ENCODE results near the gene RSKR. TPM values are rescaled to one million over a fixed set of nuclear protein-coding genes. Genes with fewer than 3 reads are reported as not detected.

Gene RSKR
- total RNA-seq, 6 experiments from 2014 or later = 1.5 to 7.3 (median 4.2) TPM

DNA sequence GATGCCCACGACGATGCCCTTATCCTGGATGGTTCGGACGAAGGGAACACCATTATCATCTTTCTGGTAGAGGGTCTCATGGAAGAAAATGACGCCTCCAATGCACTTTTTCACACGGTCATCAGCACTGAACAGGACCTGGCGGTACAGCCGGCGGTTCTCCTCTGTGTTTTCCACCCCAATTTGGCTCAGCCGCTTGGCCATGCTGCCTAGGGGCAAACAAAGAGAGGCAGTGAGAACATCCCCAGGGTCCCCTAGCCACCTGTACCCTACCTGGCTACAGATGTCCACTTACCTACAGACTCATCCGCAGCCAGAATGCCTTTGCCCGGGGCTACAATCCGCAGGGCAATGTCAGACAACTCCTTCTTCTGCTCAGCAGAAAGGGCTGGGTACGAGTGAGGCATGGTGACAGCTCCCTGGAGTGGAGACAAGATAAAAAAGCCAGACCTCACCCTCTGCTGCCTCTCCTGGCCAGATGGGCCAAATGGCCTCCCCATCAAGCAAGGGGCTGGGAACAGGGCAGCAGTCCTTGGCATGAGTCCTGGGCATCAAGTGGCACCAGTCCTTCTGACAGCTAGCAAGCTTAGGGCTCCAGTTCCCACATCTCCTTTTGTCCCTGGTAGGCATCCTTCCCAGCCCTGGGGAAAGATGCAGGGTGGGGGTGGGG lies 38.7 kb downstream of the RSKR start:
- H3K27me3 ChIP-seq = no peaks in the 10 kb centered on the region
- peaks cover 0 to 32% (median 14%) of the 10 kb centered on the region in 4 donors for H3K4me1 ChIP-seq
- no peak overlapping the region for H3K4me3 ChIP-seq
- DNase-seq (no peak), ATAC-seq (no peak)
- intact Hi-C loops (cut with DNase I) = no loop called here
- H3K27ac ChIP-seq = no peak overlapping the region
- no CpG with 5 or more reads among the region's 14 CpGs for WGBS (ENCODE audit: insufficient coverage, low coverage, low lambda C conversion rate, missing lambda C conversion rate)
- H3K36me3 ChIP-seq = peaks cover 0 to 17% (median 0%) of the 10 kb centered on the region in 4 donors
- H3K9me3 ChIP-seq = no peaks in the 10 kb centered on the region
- TF ChIP-seq POLR2A (IDR thresholded peaks at IDR 0.05) = no peak
- TF ChIP-seq, protein P1, sequence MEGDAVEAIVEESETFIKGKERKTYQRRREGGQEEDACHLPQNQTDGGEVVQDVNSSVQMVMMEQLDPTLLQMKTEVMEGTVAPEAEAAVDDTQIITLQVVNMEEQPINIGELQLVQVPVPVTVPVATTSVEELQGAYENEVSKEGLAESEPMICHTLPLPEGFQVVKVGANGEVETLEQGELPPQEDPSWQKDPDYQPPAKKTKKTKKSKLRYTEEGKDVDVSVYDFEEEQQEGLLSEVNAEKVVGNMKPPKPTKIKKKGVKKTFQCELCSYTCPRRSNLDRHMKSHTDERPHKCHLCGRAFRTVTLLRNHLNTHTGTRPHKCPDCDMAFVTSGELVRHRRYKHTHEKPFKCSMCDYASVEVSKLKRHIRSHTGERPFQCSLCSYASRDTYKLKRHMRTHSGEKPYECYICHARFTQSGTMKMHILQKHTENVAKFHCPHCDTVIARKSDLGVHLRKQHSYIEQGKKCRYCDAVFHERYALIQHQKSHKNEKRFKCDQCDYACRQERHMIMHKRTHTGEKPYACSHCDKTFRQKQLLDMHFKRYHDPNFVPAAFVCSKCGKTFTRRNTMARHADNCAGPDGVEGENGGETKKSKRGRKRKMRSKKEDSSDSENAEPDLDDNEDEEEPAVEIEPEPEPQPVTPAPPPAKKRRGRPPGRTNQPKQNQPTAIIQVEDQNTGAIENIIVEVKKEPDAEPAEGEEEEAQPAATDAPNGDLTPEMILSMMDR (IDR thresholded peaks at IDR 0.05) = no peak

DNA sequence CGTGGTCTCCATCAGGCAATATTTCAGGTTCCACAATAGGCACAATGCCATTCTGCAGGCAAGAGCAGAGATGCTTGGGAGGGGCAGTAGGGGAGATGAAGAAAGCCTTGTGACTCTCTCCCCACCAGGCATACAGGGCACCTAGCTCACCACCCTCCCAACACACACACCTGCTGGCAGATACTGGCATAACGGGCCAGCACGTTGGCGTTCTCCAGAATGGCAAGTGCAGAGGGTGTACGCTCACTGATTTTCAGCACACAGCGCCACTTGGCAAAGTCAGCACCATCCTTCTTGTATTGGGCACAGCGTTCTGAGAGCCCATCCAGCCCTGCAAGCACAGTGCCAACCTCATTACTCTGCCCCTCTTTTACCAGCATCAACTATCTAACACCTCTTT lies 39.5 kb downstream of the RSKR start:
- Histone ChIP-seq H3K4me1 (peaks cover 0 to 40% (median 18%) of the 10 kb centered on the region in 4 donors), H3K36me3 (peaks cover 0 to 17% (median 0%) of the 10 kb centered on the region in 4 donors), H3K27ac (no peak overlapping the region), H3K4me3 (no peak overlapping the region), H3K27me3 (no peaks in the 10 kb centered on the region), H3K9me3 (no peaks in the 10 kb centered on the region)
- ATAC-seq (no peak), DNase-seq (no peak)
- intact Hi-C loops (cut with DNase I) = no loop called here
- whole genome bisulfite sequencing (ENCODE audit: insufficient coverage, low coverage, low lambda C conversion rate, missing lambda C conversion rate) = 79% methylated on average over 4 of the region's 7 CpGs
- TF ChIP-seq, protein P1 (IDR thresholded peaks at IDR 0.05) = no peak
- no peak for TF ChIP-seq POLR2A (IDR thresholded peaks at IDR 0.05)

DNA sequence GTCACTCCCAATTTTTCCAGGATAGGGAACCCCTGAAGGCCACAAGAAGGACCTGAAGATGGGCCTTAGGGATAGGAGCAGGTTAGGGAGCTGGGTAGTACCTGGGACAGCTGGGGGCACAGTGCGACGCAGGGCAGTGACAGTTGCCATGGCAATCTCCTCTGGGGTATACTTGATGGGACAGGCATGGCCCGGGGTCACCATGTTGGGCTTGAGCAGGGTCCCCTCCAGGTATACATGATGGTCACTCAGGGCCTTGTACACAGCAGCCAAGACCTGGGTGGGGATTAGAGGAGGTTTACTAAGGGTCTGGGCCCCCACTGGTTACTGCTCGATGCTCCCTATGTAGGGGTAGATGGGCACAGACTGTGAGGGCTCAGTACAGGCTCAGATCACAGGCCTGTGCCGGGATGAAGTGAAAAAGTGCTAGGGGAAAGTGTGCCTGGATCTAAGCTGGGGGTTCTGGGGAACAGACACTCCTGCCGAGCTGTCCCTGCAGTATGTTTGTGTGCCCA lies 40.0 kb downstream of the RSKR start:
- 100% methylated on average over 2 of the region's 6 CpGs for WGBS (ENCODE audit: insufficient coverage, low coverage, low lambda C conversion rate, missing lambda C conversion rate)
- no peak for ATAC-seq
- H3K4me3 ChIP-seq = no peak overlapping the region
- H3K27ac ChIP-seq = no peak overlapping the region
- peaks cover 0 to 42% (median 18%) of the 10 kb centered on the region in 4 donors for H3K4me1 ChIP-seq
- H3K36me3 ChIP-seq = peaks cover 0 to 12% (median 0%) of the 10 kb centered on the region in 4 donors
- no peaks in the 10 kb centered on the region for H3K9me3 ChIP-seq
- DNase-seq = no peak
- H3K27me3 ChIP-seq = no peaks in the 10 kb centered on the region
- intact Hi-C loops (cut with DNase I) = no loop called here
- no peak for TF ChIP-seq POLR2A (IDR thresholded peaks at IDR 0.05)
- TF ChIP-seq, protein P1 (IDR thresholded peaks at IDR 0.05) = no peak

DNA sequence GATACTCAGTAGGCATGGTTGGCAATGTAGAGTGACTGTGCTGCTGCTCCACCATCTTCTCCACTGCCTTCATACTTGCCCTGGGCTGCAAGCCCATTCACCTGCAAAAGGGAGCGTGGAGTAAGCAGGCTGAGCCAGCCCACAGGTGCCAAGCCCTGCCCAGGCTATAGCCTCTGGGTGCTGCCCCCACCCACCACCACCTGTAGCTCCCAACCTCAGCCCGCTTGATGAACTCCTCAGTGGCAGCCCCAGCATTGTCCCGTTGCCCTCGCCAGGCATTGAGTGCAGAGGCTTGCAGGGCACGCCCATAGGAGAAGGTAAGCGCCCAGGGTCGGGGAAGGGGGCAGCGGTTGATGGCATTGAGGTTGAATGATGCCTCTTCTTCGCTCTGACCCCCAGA lies 40.5 kb downstream of the RSKR start:
- intact Hi-C loops (cut with DNase I) = no loop called here
- H3K4me1 ChIP-seq = peaks cover 0 to 42% (median 18%) of the 10 kb centered on the region in 4 donors
- H3K4me3 ChIP-seq = no peak overlapping the region
- H3K27me3 ChIP-seq = no peaks in the 10 kb centered on the region
- TF ChIP-seq, protein P1 (IDR thresholded peaks at IDR 0.05) = no peak
- TF ChIP-seq POLR2A (IDR thresholded peaks at IDR 0.05) = no peak
- no peak overlapping the region for H3K27ac ChIP-seq
- no peak for ATAC-seq
- H3K36me3 ChIP-seq = peaks cover 0 to 8% (median 0%) of the 10 kb centered on the region in 4 donors
- no peaks in the 10 kb centered on the region for H3K9me3 ChIP-seq
- no peak for DNase-seq
- WGBS (ENCODE audit: insufficient coverage, low coverage, low lambda C conversion rate, missing lambda C conversion rate) = 100% methylated on average over 3 of the region's 9 CpGs
